KMS-11 (cell line): ENCODE measurements around the gene DHX8.

ENCODE experiments used
- H2AFZ ChIP-seq: fragments of 200-600 bp; sonication (generic); 2 replicates; pipeline ENCODE4 v1.6.1; 2016; ENCODE audit warnings: antibody characterized with exemption, mixed run types, low read depth
- H3K27ac ChIP-seq: fragments of 200-600 bp; sonication (generic); 2 replicates; pipeline ENCODE4 v1.6.1; 2016; ENCODE audit warnings: mild to moderate bottlenecking, mixed run types
- H3K27me3 ChIP-seq: fragments of 200-600 bp; sonication (generic); 2 replicates; pipeline ENCODE4 v1.6.1; 2017; ENCODE audit warnings: mild to moderate bottlenecking, low read depth, mixed run types, moderate library complexity; ENCODE audit not compliant: insufficient read depth
- H3K36me3 ChIP-seq: fragments of 200-600 bp; sonication (generic); 2 replicates; pipeline ENCODE4 v1.6.1; 2017; ENCODE audit warnings: mild to moderate bottlenecking, mixed run types; ENCODE audit not compliant: insufficient read depth
- H3K4me1 ChIP-seq: fragments of 200-600 bp; sonication (generic); 2 replicates; pipeline ENCODE4 v1.6.1; 2016; ENCODE audit warnings: mild to moderate bottlenecking, low read depth, mixed run types; ENCODE audit not compliant: poor library complexity, severe bottlenecking
- H3K4me2 ChIP-seq: fragments of 200-600 bp; sonication (generic); 2 replicates; pipeline ENCODE4 v1.7.0; 2016; ENCODE audit warnings: mild to moderate bottlenecking, mixed run types
- H3K4me3 ChIP-seq: fragments of 200-600 bp; sonication (generic); IDR thresholded peaks from 2 replicates; pipeline ENCODE4 v1.6.1; 2017; ENCODE audit warnings: low read depth, low read length, mixed read lengths; ENCODE audit not compliant: insufficient read depth
- H3K79me2 ChIP-seq: fragments of 200-600 bp; sonication (generic); 2 replicates; pipeline ENCODE4 v1.6.1; 2016; ENCODE audit warnings: low read depth, mixed run types; ENCODE audit not compliant: insufficient read depth
- H3K9ac ChIP-seq: fragments of 200-600 bp; sonication (generic); 2 replicates; pipeline ENCODE4 v1.6.1; 2016; ENCODE audit warnings: mild to moderate bottlenecking, mixed run types
- H4K20me1 ChIP-seq: fragments of 200-600 bp; sonication (generic); 2 replicates; pipeline ENCODE4 v1.6.1; 2016; ENCODE audit warnings: mild to moderate bottlenecking, mixed run types; ENCODE audit not compliant: insufficient read depth
- TF ChIP-seq, protein P1 (sequence below): fragments of 200-600 bp; sonication (generic); conservative IDR thresholded peaks from 2 replicates; pipeline ENCODE4 v1.6.1; 2017; ENCODE audit warnings: low read depth, mild to moderate bottlenecking, antibody characterized with exemption, low read length, moderate library complexity, mixed read lengths

Gene DHX8

DNA sequence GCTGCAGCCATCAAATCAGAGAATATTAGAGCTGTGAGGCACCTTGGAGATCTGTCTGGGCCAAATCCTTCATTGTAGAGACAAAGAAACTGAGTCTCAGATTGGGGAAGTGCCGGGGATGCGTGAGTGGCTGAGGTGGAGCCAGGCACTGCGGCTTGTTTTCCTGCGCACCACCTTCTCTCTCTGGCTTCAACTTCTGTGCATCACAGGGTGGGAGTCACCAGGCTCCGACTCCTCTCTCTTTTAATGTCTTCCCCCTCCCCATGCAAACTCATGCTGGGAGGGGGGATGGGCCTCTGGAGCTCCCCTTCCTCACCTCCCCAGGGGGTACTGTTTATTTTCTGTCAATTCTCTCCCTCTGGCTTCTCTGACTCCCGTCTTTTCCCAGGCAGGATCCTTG is 71.1 kb downstream of the DHX8 start:
- H2AFZ ChIP-seq, result no peak overlapping the region

GRCh38 chr17:43556292-43556691 is 72.5 kb downstream of the DHX8 start:
- Histone ChIP-seq H3K27me3 (no peaks in the 10 kb centered on the region), H3K4me1 (peaks cover 5% of the 10 kb centered on the region), H3K79me2 (no peaks in the 10 kb centered on the region), H3K9ac (no peak overlapping the region), H3K4me3 (no peak overlapping the region), H4K20me1 (no peaks in the 10 kb centered on the region), H3K4me2 (no peak overlapping the region), H3K36me3 (no peaks in the 10 kb centered on the region), H3K27ac (no peak overlapping the region), H2AFZ (peak overlapping the region; percentile 36; the same call in 1 of the 2 replicates)
- TF ChIP-seq, protein P1, sequence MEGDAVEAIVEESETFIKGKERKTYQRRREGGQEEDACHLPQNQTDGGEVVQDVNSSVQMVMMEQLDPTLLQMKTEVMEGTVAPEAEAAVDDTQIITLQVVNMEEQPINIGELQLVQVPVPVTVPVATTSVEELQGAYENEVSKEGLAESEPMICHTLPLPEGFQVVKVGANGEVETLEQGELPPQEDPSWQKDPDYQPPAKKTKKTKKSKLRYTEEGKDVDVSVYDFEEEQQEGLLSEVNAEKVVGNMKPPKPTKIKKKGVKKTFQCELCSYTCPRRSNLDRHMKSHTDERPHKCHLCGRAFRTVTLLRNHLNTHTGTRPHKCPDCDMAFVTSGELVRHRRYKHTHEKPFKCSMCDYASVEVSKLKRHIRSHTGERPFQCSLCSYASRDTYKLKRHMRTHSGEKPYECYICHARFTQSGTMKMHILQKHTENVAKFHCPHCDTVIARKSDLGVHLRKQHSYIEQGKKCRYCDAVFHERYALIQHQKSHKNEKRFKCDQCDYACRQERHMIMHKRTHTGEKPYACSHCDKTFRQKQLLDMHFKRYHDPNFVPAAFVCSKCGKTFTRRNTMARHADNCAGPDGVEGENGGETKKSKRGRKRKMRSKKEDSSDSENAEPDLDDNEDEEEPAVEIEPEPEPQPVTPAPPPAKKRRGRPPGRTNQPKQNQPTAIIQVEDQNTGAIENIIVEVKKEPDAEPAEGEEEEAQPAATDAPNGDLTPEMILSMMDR, result no peak

More for the DNA sequence above, 71.1 kb downstream of the DHX8 start:
- H3K4me1 ChIP-seq, result peaks cover 5% of the 10 kb centered on the region
- no peaks in the 10 kb centered on the region for H3K36me3 ChIP-seq
- H3K27ac ChIP-seq, result no peak overlapping the region
- H3K4me3 ChIP-seq, result no peak overlapping the region
- no peak overlapping the region for H3K4me2 ChIP-seq
- no peaks in the 10 kb centered on the region for H3K79me2 ChIP-seq
- TF ChIP-seq, protein P1, result no peak
- H4K20me1 ChIP-seq, result no peaks in the 10 kb centered on the region
- H3K9ac ChIP-seq, result no peak overlapping the region
- H3K27me3 ChIP-seq, result no peaks in the 10 kb centered on the region

DNA sequence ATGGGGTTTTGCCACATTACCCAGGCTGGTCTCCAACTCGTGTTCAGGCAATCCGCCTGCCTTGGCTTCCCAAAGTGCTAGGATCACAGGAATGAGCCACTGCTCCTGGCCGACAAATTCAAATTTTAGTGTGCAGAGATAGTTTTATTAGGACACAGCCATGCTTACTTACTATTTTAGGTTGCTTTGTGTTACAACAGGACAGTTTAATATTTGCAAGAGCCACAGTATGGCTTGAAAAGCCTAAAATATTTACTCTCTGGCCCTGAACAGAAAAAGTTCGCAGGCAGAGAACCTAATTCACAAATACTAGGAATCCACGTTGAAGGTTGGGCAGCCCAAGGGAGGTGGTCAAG is 75.0 kb downstream of the DHX8 start:
- no peak overlapping the region for H3K4me3 ChIP-seq
- peaks cover 5% of the 10 kb centered on the region for H3K4me1 ChIP-seq
- no peak overlapping the region for H3K27ac ChIP-seq
- TF ChIP-seq, protein P1, result no peak
- H3K27me3 ChIP-seq, result no peaks in the 10 kb centered on the region
- no peak overlapping the region for H3K4me2 ChIP-seq
- no peaks in the 10 kb centered on the region for H3K79me2 ChIP-seq
- no peak overlapping the region for H3K9ac ChIP-seq
- no peaks in the 10 kb centered on the region for H3K36me3 ChIP-seq
- H4K20me1 ChIP-seq, result no peaks in the 10 kb centered on the region
- H2AFZ ChIP-seq, result no peak overlapping the region

- Histone ChIP-seq H3K79me2 (no peaks in the 10 kb centered on the region), H3K36me3 (no peaks in the 10 kb centered on the region), H3K27me3 (no peaks in the 10 kb centered on the region), H3K4me2 (no peak overlapping the region), H3K27ac (no peak overlapping the region), H2AFZ (no peak overlapping the region), H3K9ac (no peak overlapping the region), H4K20me1 (no peaks in the 10 kb centered on the region), H3K4me1 (peaks cover 5% of the 10 kb centered on the region), H3K4me3 (no peak overlapping the region)
- TF ChIP-seq, protein P1, result no peak
Measured at GRCh38 chr17:43559161-43559816, 75.5 kb downstream of the DHX8 start.
